HCT116 (cell line): Measurements from ENCODE around the gene ALDH3A1. TPM values are rescaled to one million over a fixed set of nuclear protein-coding genes. Genes with fewer than 3 reads are reported as not detected.

Experiments
- ATAC-seq: fragments of 200-7000 bp; cut with Tn5 transposase; 2 replicates; pipeline ENCODE4 v1.9.1; 2020; ENCODE audit warnings: mild to moderate bottlenecking, moderate library complexity
- BruUV-seq: library from RNA; stranded (reverse); fragments of 400-500 nt; replicated peaks from 2 replicates; lab custom pipeline; 2021; lab: Mats Ljungman, UMichigan
- CTCF ChIA-PET: fragments of 300-600 bp; sonication (Branson Sonifier 250); formaldehyde crosslinking; loops from one replicate; lab custom pipeline; 2021; ENCODE audit warnings: antibody characterized with exemption; lab: Charles Lee
- POLR2A ChIA-PET: fragments of 300-600, 350-600 bp; sonication (Branson Sonifier 250); formaldehyde crosslinking; loops from one replicate; lab custom pipeline; 2021; ENCODE audit warnings: antibody characterized with exemption; lab: Charles Lee
- RAD21 ChIA-PET, 2 experiments: fragments of 300-600 bp; sonication (Branson Sonifier 250); formaldehyde crosslinking; loops; one replicate each; lab custom pipeline; 2023; ENCODE audit warnings: low total read pairs in 2 of 2; ENCODE audit not compliant: uncharacterized antibody in 2 of 2, unreplicated experiment in 2 of 2, low non-redundant PET in 1 of 2; lab: Charles Lee
- DNase-seq: peaks from one replicate; pipeline ENCODE4 v3.0.0-alpha.2; 2010; ENCODE audit warnings: low read depth, low spot score
- H2AFZ ChIP-seq: fragments of 200-600 bp; shearing (Covaris generic), sonication (generic); 2 replicates; pipeline ENCODE4 v1.6.1; 2017; ENCODE audit warnings: low read depth, mixed run types, mixed read lengths, antibody characterized with exemption, low read length; ENCODE audit not compliant: poor library complexity, severe bottlenecking
- H3K27ac ChIP-seq: 2 replicates; pipeline ENCODE4 v1.5.1; 2012; ENCODE audit warnings: low read depth, low read length
- H3K27me3 ChIP-seq: fragments of 200-600 bp; sonication (generic); 2 replicates; pipeline ENCODE4 v1.6.1; 2016; ENCODE audit warnings: mixed run types, low read length, mixed read lengths; ENCODE audit not compliant: insufficient read depth
- H3K36me3 ChIP-seq, 2 experiments: fragments of 200-500 bp in 1 of 2; fragments of 200-600 bp in 1 of 2; sonication (Bioruptor generic) in 1 of 2; sonication (generic) in 1 of 2; 2 replicates each; pipeline versions ENCODE4 v1.5.1 to v1.6.1; 2014 to 2016; ENCODE audit warnings: low read length in 2 of 2, inconsistent platforms in 1 of 2, mixed read lengths in 1 of 2, mixed run types in 1 of 2; ENCODE audit not compliant: insufficient read depth in 2 of 2, control insufficient read depth in 1 of 2
- H3K4me1 ChIP-seq, 2 experiments: fragments of 200-600 bp in 1 of 2; sonication (generic) in 1 of 2; 2 replicates each; pipeline versions ENCODE4 v1.5.1 to v1.6.1; 2012 to 2017; ENCODE audit warnings: low read length in 2 of 2, inconsistent platforms in 1 of 2, mild to moderate bottlenecking in 1 of 2, mixed read lengths in 1 of 2, mixed run types in 1 of 2, moderate library complexity in 1 of 2; ENCODE audit not compliant: insufficient read depth in 2 of 2, control insufficient read depth in 1 of 2
- H3K4me2 ChIP-seq: fragments of 200-600 bp; sonication (generic); 2 replicates; pipeline ENCODE4 v1.6.1; 2017; ENCODE audit warnings: mixed run types, low read length, mixed read lengths
- H3K4me3 ChIP-seq, 2 experiments: fragments of 200-600 bp in 1 of 2; sonication (generic) in 1 of 2; replicated peaks in 1 of 2; 2 replicates each; pipeline ENCODE4 v1.5.1; 2011 to 2016; ENCODE audit warnings: low read length in 2 of 2, control low read depth in 1 of 2, low read depth in 1 of 2, mild to moderate bottlenecking in 1 of 2, mixed read lengths in 1 of 2, mixed run types in 1 of 2
- H3K79me2 ChIP-seq: fragments of 200-600 bp; sonication (generic); 2 replicates; pipeline ENCODE4 v1.6.1; 2017; ENCODE audit warnings: mild to moderate bottlenecking, mixed run types, low read length, moderate library complexity, mixed read lengths; ENCODE audit not compliant: insufficient read depth
- H3K9ac ChIP-seq: fragments of 200-600 bp; sonication (generic); 2 replicates; pipeline ENCODE4 v1.6.1; 2016; ENCODE audit warnings: low read length, mixed read lengths
- H3K9me2 ChIP-seq: fragments of 200-600 bp; sonication (generic), shearing (Covaris generic); 2 replicates; pipeline ENCODE4 v1.6.1; 2017; ENCODE audit warnings: mixed run types, mild to moderate bottlenecking, moderate library complexity; ENCODE audit not compliant: insufficient read depth
- H3K9me3 ChIP-seq, 2 experiments: fragments of 200-500 bp in 1 of 2; fragments of 200-600 bp in 1 of 2; sonication (Bioruptor generic) in 1 of 2; sonication (generic) in 1 of 2; 2 replicates each; pipeline ENCODE4 v1.6.1; 2014 to 2017; ENCODE audit warnings: low read length in 2 of 2, mixed read lengths in 2 of 2, inconsistent platforms in 1 of 2, low read depth in 1 of 2, mild to moderate bottlenecking in 1 of 2, mixed run types in 1 of 2, moderate library complexity in 1 of 2; ENCODE audit not compliant: control insufficient read depth in 1 of 2, insufficient read depth in 1 of 2
- H4K20me1 ChIP-seq: fragments of 200-600 bp; sonication (generic), shearing (Covaris generic); 2 replicates; pipeline ENCODE4 v1.6.1; 2017; ENCODE audit warnings: mixed run types, mild to moderate bottlenecking, moderate library complexity; ENCODE audit not compliant: insufficient read depth
- CBX3 ChIP-seq: IDR thresholded peaks from 2 replicates; pipeline ENCODE4 v1.6.1; 2012; ENCODE audit warnings: low read depth
- ELF1 ChIP-seq: IDR thresholded peaks from 2 replicates; pipeline ENCODE4 v1.6.1; 2012; ENCODE audit warnings: low read depth, borderline replicate concordance
- EZH2 ChIP-seq: fragments of 200-600 bp; sonication (generic); IDR thresholded peaks from 2 replicates; pipeline ENCODE4 v1.6.1; 2017; ENCODE audit warnings: antibody characterized with exemption, mixed run types
- FOSL1 ChIP-seq: IDR thresholded peaks from 2 replicates; pipeline ENCODE4 v1.6.1; 2012; ENCODE audit warnings: low read depth
- JUND ChIP-seq: IDR thresholded peaks from 2 replicates; pipeline ENCODE4 v1.6.1; 2012
- POLR2A ChIP-seq: IDR thresholded peaks from 2 replicates; pipeline ENCODE4 v1.7.0; 2011; ENCODE audit warnings: borderline replicate concordance; ENCODE audit not compliant: insufficient read depth, insufficient read length; ENCODE audit errors: extremely low read depth
- POLR2AphosphoS5 ChIP-seq: IDR thresholded peaks from 2 replicates; pipeline ENCODE4 v1.6.1; 2011; ENCODE audit warnings: mild to moderate bottlenecking, low read depth, low read length, moderate library complexity
- RAD21 ChIP-seq: IDR thresholded peaks from 2 replicates; pipeline ENCODE4 v1.6.1; 2012; ENCODE audit warnings: low read depth, mild to moderate bottlenecking
- SP1 ChIP-seq: IDR thresholded peaks from 2 replicates; pipeline ENCODE4 v1.6.1; 2012; ENCODE audit warnings: low read depth
- TCF7L2 ChIP-seq: IDR thresholded peaks from 2 replicates; pipeline ENCODE4 v1.7.0; 2011; ENCODE audit warnings: borderline replicate concordance, inconsistent platforms; ENCODE audit not compliant: insufficient read depth, insufficient read length; ENCODE audit errors: extremely low read depth
- YY1 ChIP-seq: IDR thresholded peaks from 2 replicates; pipeline ENCODE4 v1.6.1; 2011; ENCODE audit warnings: low read length, low read depth, moderate library complexity, mild to moderate bottlenecking; ENCODE audit not compliant: insufficient replicate concordance; ENCODE audit errors: extremely low read depth
- ZFX ChIP-seq: fragments of 450-650 bp; IDR thresholded peaks from 2 replicates; pipeline ENCODE4 v1.6.1; 2017
- intact Hi-C: fragments of 100-400 bp; cut with micrococcal nuclease; formaldehyde crosslinking; loops from 2 replicates; pipeline ENCODE4 v1.10.0; 2022
- total RNA-seq: library from RNA; stranded (reverse); gene quantifications from one replicate; pipeline ENCODE4 v1.2.1, GENCODE V29; 2021; ENCODE audit not compliant: unreplicated experiment
- TF ChIP-seq, protein P1 (sequence below), 3 experiments: fragments of 200-600 bp in 1 of 3; sonication (generic) in 1 of 3; IDR thresholded peaks in 2 of 3; conservative IDR thresholded peaks in 1 of 3; 2 replicates each; pipeline ENCODE4 v1.5.1; 2012 to 2017; ENCODE audit warnings: low read depth in 2 of 3, low read length in 2 of 3, antibody characterized with exemption in 1 of 3, borderline replicate concordance in 1 of 3, control low read depth in 1 of 3, mild to moderate bottlenecking in 1 of 3, mixed read lengths in 1 of 3, mixed run types in 1 of 3, moderate library complexity in 1 of 3; ENCODE audit not compliant: insufficient read depth in 1 of 3
- TF ChIP-seq, protein P2 (sequence below): IDR thresholded peaks from 2 replicates; pipeline ENCODE4 v1.6.1; 2012

Gene ALDH3A1
- total RNA-seq, 1 experiment from 2014 or later: 0.86 TPM

DNA sequence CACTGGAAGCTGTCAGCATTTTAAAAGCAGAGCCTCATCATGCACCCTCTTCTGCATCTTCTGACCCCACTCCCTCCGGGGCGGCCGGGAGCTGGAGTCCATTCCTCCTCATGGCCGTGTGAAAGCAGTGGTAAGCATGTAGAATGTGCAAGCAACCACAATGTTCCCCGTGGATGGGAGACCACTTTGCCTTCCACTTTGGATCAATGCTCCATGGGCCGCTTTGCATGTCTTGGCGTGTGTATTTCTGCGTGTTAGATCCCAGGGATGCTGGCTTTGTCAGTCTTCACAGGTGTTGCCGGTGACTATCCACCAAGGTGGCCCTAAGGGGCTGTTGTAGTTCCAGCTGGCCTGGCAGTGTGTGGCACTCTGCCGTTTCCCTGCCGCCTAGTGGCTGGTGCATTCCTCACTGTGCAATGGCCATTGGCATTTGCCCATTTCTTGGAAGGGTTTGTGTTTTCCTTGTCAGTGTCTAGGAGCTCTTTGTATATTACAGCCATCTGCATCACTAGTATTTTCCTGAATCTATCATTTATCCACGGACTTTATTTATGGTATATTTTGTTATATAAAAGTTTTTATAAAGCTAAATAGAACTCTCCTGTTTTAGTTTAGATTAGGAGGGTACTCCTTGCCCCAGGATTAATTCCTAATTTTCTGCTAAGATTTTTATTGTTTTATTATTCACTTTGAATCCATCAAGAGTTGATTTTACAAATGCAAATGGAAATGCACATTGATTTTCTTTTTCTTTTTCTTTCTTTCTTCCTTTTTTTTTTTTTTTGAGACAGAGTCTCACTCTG, 5.8 kb upstream of the ALDH3A1 start (continued):
- no peak for TF ChIP-seq POLR2A
- TF ChIP-seq, protein P1, sequence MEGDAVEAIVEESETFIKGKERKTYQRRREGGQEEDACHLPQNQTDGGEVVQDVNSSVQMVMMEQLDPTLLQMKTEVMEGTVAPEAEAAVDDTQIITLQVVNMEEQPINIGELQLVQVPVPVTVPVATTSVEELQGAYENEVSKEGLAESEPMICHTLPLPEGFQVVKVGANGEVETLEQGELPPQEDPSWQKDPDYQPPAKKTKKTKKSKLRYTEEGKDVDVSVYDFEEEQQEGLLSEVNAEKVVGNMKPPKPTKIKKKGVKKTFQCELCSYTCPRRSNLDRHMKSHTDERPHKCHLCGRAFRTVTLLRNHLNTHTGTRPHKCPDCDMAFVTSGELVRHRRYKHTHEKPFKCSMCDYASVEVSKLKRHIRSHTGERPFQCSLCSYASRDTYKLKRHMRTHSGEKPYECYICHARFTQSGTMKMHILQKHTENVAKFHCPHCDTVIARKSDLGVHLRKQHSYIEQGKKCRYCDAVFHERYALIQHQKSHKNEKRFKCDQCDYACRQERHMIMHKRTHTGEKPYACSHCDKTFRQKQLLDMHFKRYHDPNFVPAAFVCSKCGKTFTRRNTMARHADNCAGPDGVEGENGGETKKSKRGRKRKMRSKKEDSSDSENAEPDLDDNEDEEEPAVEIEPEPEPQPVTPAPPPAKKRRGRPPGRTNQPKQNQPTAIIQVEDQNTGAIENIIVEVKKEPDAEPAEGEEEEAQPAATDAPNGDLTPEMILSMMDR (IDR thresholded peaks at IDR 0.05 in 2 of 3, conservative IDR thresholded peaks at IDR 0.05 in 1 of 3; ENCODE audit: borderline replicate concordance in 1 of 3, insufficient read depth in 1 of 3, low read depth in 2 of 3, low read length in 2 of 3): peak; percentile 80 to 90 (median 83)
- TF ChIP-seq RAD21: peak; percentile 74
- no peak for TF ChIP-seq TCF7L2
- TF ChIP-seq YY1: peak; percentile 68
- no peak for TF ChIP-seq ELF1
- TF ChIP-seq EZH2: no peak

DNA sequence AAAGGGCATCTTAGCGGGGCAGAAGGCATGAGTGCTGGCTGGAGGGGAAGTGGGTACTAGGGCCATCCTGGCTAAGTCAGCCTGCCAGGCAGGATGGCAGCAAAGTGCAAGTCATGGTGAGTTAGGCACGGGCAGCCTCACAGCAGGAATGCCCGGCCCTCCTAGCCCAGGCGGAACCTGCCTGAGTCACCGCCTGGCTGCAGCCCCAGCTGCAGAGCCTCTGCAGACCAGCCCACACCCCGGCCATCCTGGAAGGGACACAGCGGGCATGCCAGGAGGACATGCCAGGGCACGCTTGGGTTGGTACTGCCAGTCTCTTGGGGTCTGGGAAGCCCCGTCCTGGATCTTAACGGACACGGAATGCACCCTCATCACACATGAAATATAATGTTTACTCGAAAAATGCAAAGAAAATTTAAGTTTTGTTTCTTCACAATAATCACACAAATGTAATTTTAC, 5.0 kb upstream of the ALDH3A1 start:
- H3K4me3 ChIP-seq: peak overlapping the region; percentile 15 to 34
- H3K9ac ChIP-seq: peak overlapping the region; percentile 64
- H3K79me2 ChIP-seq: no peaks in the 10 kb centered on the region
- H4K20me1 ChIP-seq: no peaks in the 10 kb centered on the region
- TF ChIP-seq EZH2: no peak
- TF ChIP-seq FOSL1: peak; percentile 68
- TF ChIP-seq TCF7L2: peak; percentile 54
- TF ChIP-seq YY1: peak; percentile 50
- peak; percentile 86; the same call in 1 of the 2 replicates for TF ChIP-seq CBX3
- no peak for TF ChIP-seq POLR2A
- peak; percentile 47; the same call in 1 of the 2 replicates for TF ChIP-seq ZFX
- TF ChIP-seq POLR2AphosphoS5: peak; percentile 79
- peak; percentile 90 for TF ChIP-seq SP1
- TF ChIP-seq, protein P1 (IDR thresholded peaks at IDR 0.05 in 2 of 3, conservative IDR thresholded peaks at IDR 0.05 in 1 of 3; ENCODE audit: borderline replicate concordance in 1 of 3, insufficient read depth in 1 of 3, low read depth in 2 of 3, low read length in 2 of 3): no peak
- TF ChIP-seq JUND: peak; percentile 83
- TF ChIP-seq, protein P2, sequence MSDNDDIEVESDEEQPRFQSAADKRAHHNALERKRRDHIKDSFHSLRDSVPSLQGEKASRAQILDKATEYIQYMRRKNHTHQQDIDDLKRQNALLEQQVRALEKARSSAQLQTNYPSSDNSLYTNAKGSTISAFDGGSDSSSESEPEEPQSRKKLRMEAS: peak; percentile 76
- ChIA-PET POLR2A (interaction anchor here (1.0 to 3.2 kb wide), 6 partner anchors 8 to 375 kb away, joined by 3 to 16 read pairs (median 5); partner anchors contain the start of genes ALDH3A2 and MAPK7), CTCF (interaction anchor here (0.8 to 4.2 kb wide), 10 partner anchors 8 to 391 kb away, joined by 3 to 40 read pairs (median 6); partner anchors contain the start of genes ALDH3A2 and B9D1), RAD21 (interaction anchor here (0.6 to 2.2 kb wide), 5 partner anchors 9 to 243 kb away, joined by 4 to 9 read pairs (median 5); partner anchors contain the start of gene ALDH3A2 (in 1 of the 2))
- no peaks in the 10 kb centered on the region for H3K36me3 ChIP-seq
- ATAC-seq (peak; percentile 85), DNase-seq (peak; percentile 79)
- peak overlapping the region; percentile 90 for H3K27ac ChIP-seq
- no peak overlapping the region for H2AFZ ChIP-seq
- H3K9me3 ChIP-seq: no peaks in the 10 kb centered on the region
- peaks cover 38 to 47% of the 10 kb centered on the region in 2 experiments for H3K4me1 ChIP-seq
- intact Hi-C loops: loop anchor here (5.0 kb wide), 4 partner anchors 106 to 391 kb away; partner anchors contain the start of genes ALDH3A2, B9D1 and MAPK7
- no peaks in the 10 kb centered on the region for H3K27me3 ChIP-seq
- peak overlapping the region; percentile 71 for H3K4me2 ChIP-seq
- no peaks in the 10 kb centered on the region for H3K9me2 ChIP-seq
- BruUV-seq: no TSS peak
